Glutamatergic neuron (in vitro differentiated cells): ENCODE results near the gene SYT8. TPM values are rescaled to one million over a fixed set of nuclear protein-coding genes. Genes with fewer than 3 reads are reported as not detected.
A peak's percentile ranks its signal among the peaks of the same experiment; 100 is the strongest.

Experiments used
- DNase-seq: peaks from one replicate; pipeline ENCODE4 v3.0.0; 2022
- H3K27ac Mint-ChIP-seq: one replicate; pipeline ENCODE4 v1.8.0; 2020; ENCODE audit warnings: mild to moderate bottlenecking, mixed read lengths, inconsistent platforms; ENCODE audit not compliant: unreplicated experiment
- H3K27me3 Mint-ChIP-seq: one replicate; pipeline ENCODE4 v1.8.0; 2020; ENCODE audit warnings: mild to moderate bottlenecking, moderate library complexity, mixed read lengths, inconsistent platforms; ENCODE audit not compliant: unreplicated experiment
- H3K36me3 Mint-ChIP-seq: one replicate; pipeline ENCODE4 v1.8.0; 2020; ENCODE audit warnings: mild to moderate bottlenecking, mixed read lengths, inconsistent platforms; ENCODE audit not compliant: unreplicated experiment
- H3K4me1 Mint-ChIP-seq: one replicate; pipeline ENCODE4 v1.8.0; 2020; ENCODE audit warnings: mild to moderate bottlenecking, low read depth, mixed read lengths, inconsistent platforms; ENCODE audit not compliant: unreplicated experiment
- H3K4me3 Mint-ChIP-seq: one replicate; pipeline ENCODE4 v1.8.0; 2020; ENCODE audit warnings: mild to moderate bottlenecking, mixed read lengths, inconsistent platforms; ENCODE audit not compliant: unreplicated experiment
- H3K9me3 Mint-ChIP-seq: one replicate; pipeline ENCODE4 v1.8.0; 2020; ENCODE audit warnings: mild to moderate bottlenecking, moderate library complexity, mixed read lengths, inconsistent platforms; ENCODE audit not compliant: unreplicated experiment
- total RNA-seq: library from RNA; stranded (reverse); fragmentation: NEBNext Ultra II Directional; extraction: Animal tissue kit (Norgen Biotek cat#: 25700); gene quantifications from one replicate; pipeline ENCODE4 v1.2.1, GENCODE V29; 2021; ENCODE audit not compliant: unreplicated experiment
- TF ChIP-seq, protein P1 (sequence below): fragments of 200-600 bp; sonication (generic); IDR thresholded peaks from one replicate; pipeline ENCODE4 v1.5.0; 2021; ENCODE audit not compliant: partially characterized antibody, unreplicated experiment

Gene SYT8
- total RNA-seq, 1 donor from 2014 or later = not detected

DNA sequence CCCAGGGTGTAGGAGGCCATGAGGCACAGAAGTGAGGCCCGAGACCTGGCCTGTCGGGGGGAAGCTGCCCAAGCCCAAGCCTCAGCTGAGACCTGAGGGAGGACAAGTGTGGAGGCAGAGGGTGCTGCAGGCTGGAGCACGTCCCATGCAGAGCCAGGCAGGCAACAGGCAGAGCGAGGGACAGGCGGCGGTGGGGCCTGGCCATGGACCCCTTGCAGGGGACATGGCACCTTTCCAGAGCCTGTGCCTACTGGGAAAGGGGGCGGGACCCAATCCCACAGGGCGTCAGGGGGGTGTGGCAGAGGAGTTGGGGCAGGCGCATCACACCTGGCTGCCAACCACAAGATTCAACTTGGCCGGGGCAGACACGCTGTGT, 8.3 kb downstream of the SYT8 start:
- TF ChIP-seq, protein P1, sequence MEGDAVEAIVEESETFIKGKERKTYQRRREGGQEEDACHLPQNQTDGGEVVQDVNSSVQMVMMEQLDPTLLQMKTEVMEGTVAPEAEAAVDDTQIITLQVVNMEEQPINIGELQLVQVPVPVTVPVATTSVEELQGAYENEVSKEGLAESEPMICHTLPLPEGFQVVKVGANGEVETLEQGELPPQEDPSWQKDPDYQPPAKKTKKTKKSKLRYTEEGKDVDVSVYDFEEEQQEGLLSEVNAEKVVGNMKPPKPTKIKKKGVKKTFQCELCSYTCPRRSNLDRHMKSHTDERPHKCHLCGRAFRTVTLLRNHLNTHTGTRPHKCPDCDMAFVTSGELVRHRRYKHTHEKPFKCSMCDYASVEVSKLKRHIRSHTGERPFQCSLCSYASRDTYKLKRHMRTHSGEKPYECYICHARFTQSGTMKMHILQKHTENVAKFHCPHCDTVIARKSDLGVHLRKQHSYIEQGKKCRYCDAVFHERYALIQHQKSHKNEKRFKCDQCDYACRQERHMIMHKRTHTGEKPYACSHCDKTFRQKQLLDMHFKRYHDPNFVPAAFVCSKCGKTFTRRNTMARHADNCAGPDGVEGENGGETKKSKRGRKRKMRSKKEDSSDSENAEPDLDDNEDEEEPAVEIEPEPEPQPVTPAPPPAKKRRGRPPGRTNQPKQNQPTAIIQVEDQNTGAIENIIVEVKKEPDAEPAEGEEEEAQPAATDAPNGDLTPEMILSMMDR = no peak
- H3K27ac Mint-ChIP-seq = no peak overlapping the region

DNA sequence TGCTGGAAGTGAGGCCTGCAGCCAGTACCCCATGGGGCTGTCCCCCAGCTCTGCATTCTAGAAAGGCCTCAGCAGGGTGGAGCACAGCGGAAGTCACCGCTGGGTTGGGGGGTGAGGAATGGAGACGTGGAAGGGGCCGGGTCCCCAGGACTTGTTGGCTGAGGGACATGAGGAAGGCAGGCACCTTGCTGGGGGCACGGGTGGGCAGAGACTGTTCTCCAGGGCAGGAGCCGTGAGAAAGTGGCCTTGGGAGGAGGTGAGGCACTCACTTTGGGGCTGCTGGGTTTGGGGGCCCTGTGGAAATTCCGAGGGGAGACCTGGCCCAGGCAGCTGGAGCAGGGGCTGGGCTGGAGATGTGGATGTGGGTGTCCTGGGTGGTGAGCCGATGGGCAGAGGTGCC, 9.0 kb downstream of the SYT8 start:
- Mint-ChIP-seq H3K4me1 (peaks cover 6% of the 10 kb centered on the region), H3K4me3 (no peak overlapping the region), H3K9me3 (peaks cover 10% of the 10 kb centered on the region), H3K27me3 (peaks cover 9% of the 10 kb centered on the region), H3K36me3 (no peaks in the 10 kb centered on the region), H3K27ac (no peak overlapping the region)
- DNase-seq = no peak
- TF ChIP-seq, protein P1 = no peak

More for the DNA sequence above, 8.3 kb downstream of the SYT8 start:
- peaks cover 8% of the 10 kb centered on the region for H3K27me3 Mint-ChIP-seq
- no peaks in the 10 kb centered on the region for H3K36me3 Mint-ChIP-seq
- peaks cover 10% of the 10 kb centered on the region for H3K9me3 Mint-ChIP-seq
- peaks cover 6% of the 10 kb centered on the region for H3K4me1 Mint-ChIP-seq
- DNase-seq = no peak
- H3K4me3 Mint-ChIP-seq = no peak overlapping the region

DNA sequence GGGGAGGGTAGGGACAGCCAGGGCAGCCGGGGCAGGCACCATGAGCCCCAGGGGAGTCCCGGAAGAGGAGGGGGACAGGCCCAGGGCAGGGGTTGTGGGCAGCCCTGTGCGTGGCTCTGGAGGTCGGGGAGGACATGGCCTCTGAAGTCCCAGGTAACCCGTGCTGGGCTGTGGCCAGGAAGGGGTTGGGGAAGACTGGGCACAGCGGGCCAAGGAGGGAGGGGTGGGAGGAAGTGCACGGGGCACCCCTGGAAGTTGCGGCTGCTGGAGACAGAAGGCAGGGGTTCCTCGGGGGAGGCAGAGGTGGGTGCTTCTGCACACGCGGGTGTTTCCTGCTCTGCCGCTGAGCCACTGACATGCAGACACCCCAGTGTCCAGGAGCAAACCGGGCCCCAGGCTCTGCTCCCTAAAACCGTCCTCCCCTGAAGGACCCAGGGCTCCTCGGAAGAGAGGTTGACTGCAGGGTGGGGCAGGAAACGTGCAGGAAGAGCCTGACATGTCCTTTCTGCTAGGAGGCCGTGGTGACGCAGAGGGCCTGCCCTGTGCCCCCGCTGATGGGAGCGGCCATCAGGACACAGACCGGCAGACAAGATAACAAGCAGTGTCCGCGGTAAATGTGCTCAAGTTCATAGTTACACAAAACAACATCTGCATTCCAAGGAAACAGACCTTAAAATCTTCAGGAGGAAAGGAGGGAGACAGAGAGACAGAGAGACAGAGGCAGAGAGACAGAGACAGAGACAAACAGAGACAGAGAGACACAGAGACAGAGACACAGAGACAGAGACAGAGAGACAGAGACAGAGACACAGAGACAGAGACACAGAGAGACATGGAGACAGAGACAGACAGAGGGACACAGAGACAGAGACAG, 9.7 kb downstream of the SYT8 start:
- Mint-ChIP-seq H3K27me3 (peaks cover 9% of the 10 kb centered on the region), H3K4me1 (peaks cover 6% of the 10 kb centered on the region), H3K36me3 (no peaks in the 10 kb centered on the region), H3K27ac (no peak overlapping the region), H3K4me3 (peak overlapping the region; percentile 0), H3K9me3 (peaks cover 10% of the 10 kb centered on the region)
- no peak for DNase-seq
- TF ChIP-seq, protein P1 = no peak

DNA sequence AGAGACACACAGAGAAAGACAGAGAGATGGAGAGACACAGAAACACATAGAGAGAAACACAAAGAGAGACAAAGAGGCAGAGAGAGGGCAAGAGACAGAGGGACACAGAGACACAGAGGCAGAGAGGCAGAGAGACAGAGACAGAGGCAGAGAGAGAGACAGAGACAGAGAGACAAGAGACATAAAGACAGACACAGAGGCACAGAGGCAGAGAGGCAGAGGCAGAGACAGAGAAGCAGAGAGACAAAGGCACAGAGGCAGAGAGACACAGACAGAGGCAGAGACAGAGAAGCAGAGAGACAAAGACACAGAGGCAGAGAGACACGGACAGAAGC, 10.3 kb downstream of the SYT8 start:
- H3K27me3 Mint-ChIP-seq = peaks cover 11% of the 10 kb centered on the region
- TF ChIP-seq, protein P1 = no peak
- no peak for DNase-seq
- H3K36me3 Mint-ChIP-seq = no peaks in the 10 kb centered on the region
- H3K4me3 Mint-ChIP-seq = peak overlapping the region; percentile 0
- peaks cover 10% of the 10 kb centered on the region for H3K9me3 Mint-ChIP-seq
- no peak overlapping the region for H3K27ac Mint-ChIP-seq
- H3K4me1 Mint-ChIP-seq = peaks cover 6% of the 10 kb centered on the region
